ENCODE results near the gene FAM193B. TPM values are rescaled to one million over a fixed set of nuclear protein-coding genes. Genes with fewer than 3 reads are reported as not detected.

Gene FAM193B
- total and polyA plus RNA-seq, 9 of the 15 experiments (the other 6 are each of a cell fraction or from before 2014, with no cell fraction given): 4.4 to 76.4 (median 37.3) TPM

DNA sequence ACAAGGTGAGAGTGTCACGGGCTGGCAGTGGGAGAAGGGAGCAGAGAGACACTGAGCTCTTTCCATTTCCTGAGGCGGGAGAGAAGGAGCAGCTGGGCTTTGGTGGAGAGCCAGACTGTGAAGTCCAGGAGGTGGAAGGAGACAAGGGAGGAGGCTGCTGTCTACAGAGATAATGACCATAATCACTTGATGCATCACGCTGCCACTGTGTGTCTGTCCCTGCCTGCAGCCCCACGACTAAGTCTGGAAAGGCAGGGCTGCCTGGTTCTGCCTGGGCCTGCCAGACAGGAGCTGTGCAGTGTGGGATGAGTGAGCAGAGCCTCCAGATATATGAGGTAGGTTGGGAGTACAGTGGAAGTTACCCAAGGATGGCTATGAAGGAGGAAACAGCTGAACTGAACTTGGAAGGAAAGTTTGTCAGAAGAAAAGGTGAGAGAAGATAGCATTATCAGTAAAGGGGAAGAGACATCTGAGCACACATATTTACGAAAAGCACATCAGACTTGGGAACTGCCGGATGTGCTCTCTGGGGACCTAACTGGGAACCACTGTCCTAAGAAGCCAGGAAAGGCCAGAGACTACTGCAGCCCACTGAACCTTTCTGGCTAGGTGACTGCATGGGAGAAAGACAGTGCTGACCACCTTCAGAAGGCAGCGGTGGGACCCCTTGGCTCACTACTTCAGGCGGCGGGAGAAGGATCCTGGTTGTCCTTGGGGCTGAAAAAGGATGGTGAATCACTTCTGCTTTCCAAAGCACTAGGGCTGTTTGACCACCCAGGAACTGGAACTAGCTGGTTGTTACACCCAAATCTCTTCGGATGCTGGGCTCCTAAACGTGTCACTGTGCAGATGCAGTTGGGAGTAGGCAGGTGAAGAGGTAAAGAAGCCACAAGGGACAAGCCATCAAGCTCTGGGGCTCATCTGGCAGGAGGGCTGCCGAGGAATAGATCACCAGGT is 24.8 kb downstream of the FAM193B start (continued):
- TF ChIP-seq, protein P1, sequence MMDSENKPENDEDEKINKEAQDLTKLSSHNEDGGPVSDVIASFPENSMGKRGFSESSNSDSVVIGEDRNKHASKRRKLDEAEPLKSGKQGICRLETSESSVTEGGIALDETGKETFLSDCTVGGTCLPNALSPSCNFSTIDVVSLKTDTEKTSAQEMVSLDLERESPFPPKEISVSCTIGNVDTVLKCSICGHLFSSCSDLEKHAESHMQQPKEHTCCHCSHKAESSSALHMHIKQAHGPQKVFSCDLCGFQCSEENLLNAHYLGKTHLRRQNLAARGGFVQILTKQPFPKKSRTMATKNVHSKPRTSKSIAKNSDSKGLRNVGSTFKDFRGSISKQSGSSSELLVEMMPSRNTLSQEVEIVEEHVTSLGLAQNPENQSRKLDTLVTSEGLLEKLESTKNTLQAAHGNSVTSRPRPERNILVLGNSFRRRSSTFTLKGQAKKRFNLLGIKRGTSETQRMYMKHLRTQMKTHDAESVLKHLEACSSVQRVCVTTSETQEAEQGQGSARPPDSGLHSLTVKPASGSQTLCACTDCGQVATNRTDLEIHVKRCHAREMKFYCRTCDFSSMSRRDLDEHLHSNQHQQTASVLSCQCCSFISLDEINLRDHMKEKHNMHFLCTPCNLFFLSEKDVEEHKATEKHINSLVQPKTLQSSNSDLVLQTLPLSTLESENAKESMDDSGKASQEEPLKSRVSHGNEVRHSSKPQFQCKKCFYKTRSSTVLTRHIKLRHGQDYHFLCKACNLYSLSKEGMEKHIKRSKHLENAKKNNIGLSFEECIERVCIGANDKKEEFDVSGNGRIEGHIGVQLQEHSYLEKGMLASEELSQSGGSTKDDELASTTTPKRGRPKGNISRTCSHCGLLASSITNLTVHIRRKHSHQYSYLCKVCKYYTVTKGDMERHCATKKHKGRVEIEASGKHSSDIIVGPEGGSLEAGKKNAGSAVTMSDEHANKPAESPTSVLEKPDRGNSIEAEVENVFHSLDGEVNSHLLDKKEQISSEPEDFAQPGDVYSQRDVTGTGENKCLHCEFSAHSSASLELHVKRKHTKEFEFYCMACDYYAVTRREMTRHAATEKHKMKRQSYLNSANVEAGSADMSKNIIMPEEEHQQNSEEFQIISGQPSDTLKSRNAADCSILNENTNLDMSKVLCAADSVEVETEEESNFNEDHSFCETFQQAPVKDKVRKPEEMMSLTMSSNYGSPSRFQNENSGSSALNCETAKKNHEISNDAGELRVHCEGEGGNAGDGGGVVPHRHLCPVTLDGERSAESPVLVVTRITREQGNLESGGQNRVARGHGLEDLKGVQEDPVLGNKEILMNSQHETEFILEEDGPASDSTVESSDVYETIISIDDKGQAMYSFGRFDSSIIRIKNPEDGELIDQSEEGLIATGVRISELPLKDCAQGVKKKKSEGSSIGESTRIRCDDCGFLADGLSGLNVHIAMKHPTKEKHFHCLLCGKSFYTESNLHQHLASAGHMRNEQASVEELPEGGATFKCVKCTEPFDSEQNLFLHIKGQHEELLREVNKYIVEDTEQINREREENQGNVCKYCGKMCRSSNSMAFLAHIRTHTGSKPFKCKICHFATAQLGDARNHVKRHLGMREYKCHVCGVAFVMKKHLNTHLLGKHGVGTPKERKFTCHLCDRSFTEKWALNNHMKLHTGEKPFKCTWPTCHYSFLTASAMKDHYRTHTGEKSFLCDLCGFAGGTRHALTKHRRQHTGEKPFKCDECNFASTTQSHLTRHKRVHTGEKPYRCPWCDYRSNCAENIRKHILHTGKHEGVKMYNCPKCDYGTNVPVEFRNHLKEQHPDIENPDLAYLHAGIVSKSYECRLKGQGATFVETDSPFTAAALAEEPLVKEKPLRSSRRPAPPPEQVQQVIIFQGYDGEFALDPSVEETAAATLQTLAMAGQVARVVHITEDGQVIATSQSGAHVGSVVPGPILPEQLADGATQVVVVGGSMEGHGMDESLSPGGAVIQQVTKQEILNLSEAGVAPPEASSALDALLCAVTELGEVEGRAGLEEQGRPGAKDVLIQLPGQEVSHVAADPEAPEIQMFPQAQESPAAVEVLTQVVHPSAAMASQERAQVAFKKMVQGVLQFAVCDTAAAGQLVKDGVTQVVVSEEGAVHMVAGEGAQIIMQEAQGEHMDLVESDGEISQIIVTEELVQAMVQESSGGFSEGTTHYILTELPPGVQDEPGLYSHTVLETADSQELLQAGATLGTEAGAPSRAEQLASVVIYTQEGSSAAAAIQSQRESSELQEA (IDR thresholded peaks at IDR 0.05; ENCODE audit: low read depth): no peak
- peak; percentile 29; the same call in 1 of the 2 replicates for TF ChIP-seq MYC (IDR thresholded peaks at IDR 0.05; ENCODE audit: low read depth, low read length)
- no peak for TF ChIP-seq MYC (CRISPR knock-in tag; IDR thresholded peaks at IDR 0.05; ENCODE audit: borderline replicate concordance, low read depth)
- no peak; a peak in 1 of 4 replicates for TF ChIP-seq MAZ (CRISPR knock-in tag; conservative IDR thresholded peaks at IDR 0.05 in 1 of 2, IDR thresholded peaks at IDR 0.05 in 1 of 2)
- TF ChIP-seq ZNF124 (CRISPR knock-in tag; IDR thresholded peaks at IDR 0.05): no peak
- no peak for TF ChIP-seq ZNF253 (CRISPR knock-in tag; conservative IDR thresholded peaks at IDR 0.05)
- TF ChIP-seq ZNF217 (CRISPR knock-in tag; IDR thresholded peaks at IDR 0.05): no peak
- no peak for TF ChIP-seq HNRNPH1 (optimal IDR thresholded peaks at IDR 0.05; ENCODE audit: low read depth, low read length)
- TF ChIP-seq ZNF431 (CRISPR knock-in tag; IDR thresholded peaks at IDR 0.05): no peak
- TF ChIP-seq HNRNPLL (IDR thresholded peaks at IDR 0.05; ENCODE audit: low read depth, low read length, poor library complexity, severe bottlenecking): no peak
- TF ChIP-seq SAFB2 (IDR thresholded peaks at IDR 0.05; ENCODE audit: borderline replicate concordance, low read depth, low read length, severe bottlenecking): no peak
- TF ChIP-seq FOS (IDR thresholded peaks at IDR 0.05; ENCODE audit: extremely low read depth, insufficient read length): no peak
- TF ChIP-seq CAMTA2 (CRISPR knock-in tag; conservative IDR thresholded peaks at IDR 0.05): no peak

Measured in K562 (cell line).